Fibroblast of skin of back (primary cell): ENCODE data around the gene CAPN2. TPM values are rescaled to one million over a fixed set of nuclear protein-coding genes. Genes with fewer than 3 reads are reported as not detected.

ENCODE experiments used
- DNase-seq: peaks from one replicate; pipeline ENCODE4 v3.0.0-alpha.2; 2013
- polyA plus RNA-seq, 2 experiments: library from polyadenylated mRNA; unstranded; fragments of 120-200 nt; gene quantifications; one replicate each; pipeline ENCODE4 v1.2.1, GENCODE V29; 2013; ENCODE audit not compliant: insufficient read length in 2 of 2

The CAPN2 gene
- 345 TPM for polyA plus RNA-seq (2013, experiment 1 of 2; ENCODE audit: insufficient read length)
- polyA plus RNA-seq (2013, experiment 2 of 2; ENCODE audit: insufficient read length), result 290 TPM

- DNase-seq, result peak; percentile 89
These were observed at the start of gene CAPN2 for GRCh38 chr1:223712194-223712849. TSS of gene CAPN2 (plus strand) at chr1:223712539. CDS start at chr1:223712641, 102 bp downstream.

- no peak for DNase-seq
These were observed 49.4 kb upstream of the CAPN2 start for GRCh38 chr1:223662943-223663342.

GRCh38 chr1:223664106-223664505 lies 48.2 kb upstream of the CAPN2 start:
- DNase-seq, result no peak

- no peak for DNase-seq
These were observed 46.6 kb upstream of the CAPN2 start, which contains the start of gene CAPN8 for GRCh38 chr1:223665592-223666312. TSS of gene CAPN8 (minus strand) at chr1:223665701. CDS start at chr1:223665646, 55 bp downstream.

GRCh38 chr1:223667484-223668182 lies 44.7 kb upstream of the CAPN2 start:
- DNase-seq, result no peak

- no peak for DNase-seq
These were observed 43.1 kb upstream of the CAPN2 start for GRCh38 chr1:223669003-223669795.

- DNase-seq, result peak; percentile 50
These were observed 41.7 kb upstream of the CAPN2 start for GRCh38 chr1:223670458-223671159.

- DNase-seq, result no peak
These were observed 38.0 kb upstream of the CAPN2 start for GRCh38 chr1:223674119-223674890.

- DNase-seq, result no peak
These were observed 33.5 kb upstream of the CAPN2 start for GRCh38 chr1:223678841-223679240.

GRCh38 chr1:223680188-223680587 lies 32.2 kb upstream of the CAPN2 start:
- DNase-seq, result no peak

GRCh38 chr1:223682502-223682901 lies 29.8 kb upstream of the CAPN2 start:
- DNase-seq, result no peak

GRCh38 chr1:223683586-223684487 lies 28.5 kb upstream of the CAPN2 start:
- peak; percentile 46 for DNase-seq

GRCh38 chr1:223684488-223684792 lies 27.9 kb upstream of the CAPN2 start:
- no peak for DNase-seq

- DNase-seq, result no peak
These were observed 21.2 kb upstream of the CAPN2 start for GRCh38 chr1:223691121-223691520.

- DNase-seq, result no peak
These were observed 17.3 kb upstream of the CAPN2 start for GRCh38 chr1:223695014-223695548.

GRCh38 chr1:223695941-223696340 lies 16.4 kb upstream of the CAPN2 start:
- DNase-seq, result peak; percentile 68

- peak; percentile 78 for DNase-seq
These were observed 11.9 kb upstream of the CAPN2 start for GRCh38 chr1:223700388-223700918.

GRCh38 chr1:223700942-223701637 lies 11.2 kb upstream of the CAPN2 start:
- DNase-seq, result peak; percentile 99
